ENCODE results near the gene TSPAN18.

Gene TSPAN18

GRCh38 chr11:44736791-44737190 is 10.0 kb downstream of the TSPAN18 start:
- in situ Hi-C loops (cut with MboI; ENCODE audit: low sequenced_read_pairs) = no loop called here

- in situ Hi-C loops (cut with MboI; ENCODE audit: low sequenced_read_pairs) = no loop called here
These were observed 10.7 kb downstream of the TSPAN18 start for GRCh38 chr11:44737245-44738085.

- in situ Hi-C loops (cut with MboI; ENCODE audit: low sequenced_read_pairs) = no loop called here
These were observed 12.0 kb downstream of the TSPAN18 start for GRCh38 chr11:44738791-44739190.

- in situ Hi-C loops (cut with MboI; ENCODE audit: low sequenced_read_pairs) = no loop called here
These were observed 14.2 kb downstream of the TSPAN18 start for GRCh38 chr11:44740967-44741366.

GRCh38 chr11:44741976-44742375 is 15.2 kb downstream of the TSPAN18 start:
- in situ Hi-C loops (cut with MboI; ENCODE audit: low sequenced_read_pairs) = no loop called here

GRCh38 chr11:44742508-44743246 is 15.9 kb downstream of the TSPAN18 start:
- in situ Hi-C loops (cut with MboI; ENCODE audit: low sequenced_read_pairs) = no loop called here

- in situ Hi-C loops (cut with MboI; ENCODE audit: low sequenced_read_pairs) = no loop called here
These were observed 16.6 kb downstream of the TSPAN18 start for GRCh38 chr11:44743326-44743725.

- in situ Hi-C loops (cut with MboI; ENCODE audit: low sequenced_read_pairs) = no loop called here
These were observed 17.3 kb downstream of the TSPAN18 start for GRCh38 chr11:44743959-44744557.

GRCh38 chr11:44746894-44747293 is 20.1 kb downstream of the TSPAN18 start:
- in situ Hi-C loops (cut with MboI; ENCODE audit: low sequenced_read_pairs) = no loop called here

- in situ Hi-C loops (cut with MboI; ENCODE audit: low sequenced_read_pairs) = no loop called here
These were observed 20.6 kb downstream of the TSPAN18 start for GRCh38 chr11:44747316-44747715.

GRCh38 chr11:44747836-44748235 is 21.1 kb downstream of the TSPAN18 start:
- in situ Hi-C loops (cut with MboI; ENCODE audit: low sequenced_read_pairs) = no loop called here

GRCh38 chr11:44748606-44749005 is 21.8 kb downstream of the TSPAN18 start:
- in situ Hi-C loops (cut with MboI; ENCODE audit: low sequenced_read_pairs) = no loop called here

GRCh38 chr11:44749189-44749588 is 22.4 kb downstream of the TSPAN18 start:
- in situ Hi-C loops (cut with MboI; ENCODE audit: low sequenced_read_pairs) = no loop called here

- in situ Hi-C loops (cut with MboI; ENCODE audit: low sequenced_read_pairs) = no loop called here
These were observed 24.0 kb downstream of the TSPAN18 start for GRCh38 chr11:44750551-44751465.

GRCh38 chr11:44752300-44752699 is 25.5 kb downstream of the TSPAN18 start:
- in situ Hi-C loops (cut with MboI; ENCODE audit: low sequenced_read_pairs) = no loop called here

GRCh38 chr11:44752713-44753112 is 26.0 kb downstream of the TSPAN18 start:
- in situ Hi-C loops (cut with MboI; ENCODE audit: low sequenced_read_pairs) = no loop called here

GRCh38 chr11:44753961-44754645 is 27.3 kb downstream of the TSPAN18 start:
- in situ Hi-C loops (cut with MboI; ENCODE audit: low sequenced_read_pairs) = no loop called here

- in situ Hi-C loops (cut with MboI; ENCODE audit: low sequenced_read_pairs) = no loop called here
These were observed 28.3 kb downstream of the TSPAN18 start for GRCh38 chr11:44754876-44755555.
